NCI-H1048 (cell line): ENCODE results near the gene GLRA3.
"Not testable (repeated sequence)": the region's sequence is repeated elsewhere in the genome, so short reads cannot be mapped to it uniquely, and the experiment has no call there.

ENCODE experiments used
- DNase-seq: peaks from one replicate; lab custom pipeline; 2025; lab: John Stamatoyannopoulos, UW

GLRA3 gene

GRCh38 chr4:174810834-174811233, 18.2 kb downstream of the GLRA3 start:
- DNase-seq, result no peak

- no peak for DNase-seq
Measured at GRCh38 chr4:174808836-174809235, 20.2 kb downstream of the GLRA3 start.

GRCh38 chr4:174808119-174808518, 20.9 kb downstream of the GLRA3 start:
- DNase-seq, result no peak

GRCh38 chr4:174805746-174806145, 23.3 kb downstream of the GLRA3 start:
- DNase-seq, result no peak

DNA sequence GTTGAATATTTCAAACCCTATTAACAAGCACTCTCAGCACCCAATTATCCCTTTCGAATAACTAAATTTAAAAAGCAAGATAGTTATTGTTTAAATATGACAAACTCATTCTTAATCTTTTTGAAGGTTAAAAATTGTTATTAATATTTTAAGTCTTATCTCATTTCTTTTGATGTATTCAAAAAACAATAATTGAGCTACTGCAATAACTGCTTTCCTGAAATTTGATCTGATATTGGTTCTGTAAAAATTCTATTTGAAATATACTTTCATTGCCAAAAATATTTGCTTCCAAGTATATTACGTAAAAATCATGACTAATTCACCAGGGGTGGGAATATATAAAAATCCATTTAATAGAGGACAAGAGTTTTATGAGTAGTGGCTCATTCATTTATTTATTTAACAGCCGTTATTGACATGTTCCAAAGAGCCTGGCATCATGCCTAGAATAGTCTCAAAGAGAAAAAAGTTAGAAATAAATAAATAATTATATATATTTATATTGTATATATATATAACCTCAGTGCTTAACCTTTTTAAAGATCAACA, 34.4 kb downstream of the GLRA3 start:
- no peak for DNase-seq

GRCh38 chr4:174789657-174790056, 39.4 kb downstream of the GLRA3 start:
- DNase-seq, result no peak

DNA sequence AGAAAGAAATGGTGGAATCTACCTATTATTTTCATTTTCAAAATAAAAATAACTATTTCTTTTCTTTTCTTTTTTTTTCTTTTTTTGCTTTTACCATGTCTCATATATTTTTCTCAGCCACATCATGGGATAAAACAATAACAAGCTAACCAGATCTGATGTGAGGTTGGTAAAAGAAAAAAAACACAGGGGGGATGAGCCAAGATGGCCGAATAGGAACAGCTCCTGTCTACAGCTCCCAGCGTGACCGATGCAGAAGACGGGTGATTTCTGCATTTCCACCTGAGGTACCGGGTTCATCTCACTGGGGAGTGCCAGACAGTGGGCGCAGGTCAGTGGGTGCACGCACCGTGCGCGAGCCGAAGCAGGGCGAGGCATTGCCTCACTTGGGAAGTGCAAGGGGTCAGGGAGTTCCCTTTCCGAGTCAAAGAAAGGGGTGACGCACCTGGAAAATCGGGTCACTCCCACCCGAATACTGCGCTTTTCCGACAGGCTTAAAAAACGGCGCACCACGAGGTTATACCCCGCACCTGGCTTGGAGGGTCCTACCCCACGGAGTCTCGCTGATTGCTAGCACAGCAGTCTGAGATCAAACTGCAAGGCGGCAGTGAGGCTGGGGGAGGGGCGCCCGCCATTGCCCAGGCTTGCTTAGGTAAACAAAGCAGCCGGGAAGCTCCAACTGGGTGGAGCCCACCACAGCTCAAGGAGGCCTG, 50.6 kb downstream of the GLRA3 start:
- DNase-seq, result not testable (repeated sequence)

GRCh38 chr4:174775366-174775765, 53.7 kb downstream of the GLRA3 start:
- DNase-seq, result no peak

- DNase-seq, result peak; percentile 30
Measured at GRCh38 chr4:174764105-174764729, 64.8 kb downstream of the GLRA3 start.

DNA sequence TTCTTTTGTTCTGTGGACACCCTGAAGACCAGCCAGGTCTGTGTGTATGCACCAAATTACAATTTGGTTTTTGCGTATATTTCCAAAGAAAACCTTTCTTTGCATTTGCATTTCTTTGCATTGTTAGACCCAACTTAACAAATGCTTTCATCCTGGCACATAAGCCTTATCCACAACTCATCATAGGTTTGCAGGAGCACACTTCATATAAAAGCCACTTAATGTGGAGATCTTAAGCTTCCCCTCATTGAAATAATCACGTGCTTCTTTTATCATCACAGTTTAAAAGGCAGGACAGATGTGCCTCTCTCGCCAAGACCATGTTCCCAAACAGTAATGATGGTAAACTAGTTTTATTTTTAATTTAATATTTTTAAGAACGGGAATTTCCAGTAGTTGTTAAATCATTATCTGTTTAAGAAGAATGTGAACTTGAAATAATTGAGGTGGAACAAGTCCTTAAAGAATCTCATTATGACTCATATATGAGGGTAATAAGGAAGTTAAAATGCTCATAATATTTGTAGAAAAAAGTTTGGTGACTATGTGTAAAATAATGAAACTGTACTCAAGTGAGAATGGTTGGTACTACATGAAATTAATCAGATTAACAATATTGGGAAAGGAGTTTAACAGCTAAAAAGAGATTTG, 65.5 kb downstream of the GLRA3 start:
- no peak for DNase-seq

DNA sequence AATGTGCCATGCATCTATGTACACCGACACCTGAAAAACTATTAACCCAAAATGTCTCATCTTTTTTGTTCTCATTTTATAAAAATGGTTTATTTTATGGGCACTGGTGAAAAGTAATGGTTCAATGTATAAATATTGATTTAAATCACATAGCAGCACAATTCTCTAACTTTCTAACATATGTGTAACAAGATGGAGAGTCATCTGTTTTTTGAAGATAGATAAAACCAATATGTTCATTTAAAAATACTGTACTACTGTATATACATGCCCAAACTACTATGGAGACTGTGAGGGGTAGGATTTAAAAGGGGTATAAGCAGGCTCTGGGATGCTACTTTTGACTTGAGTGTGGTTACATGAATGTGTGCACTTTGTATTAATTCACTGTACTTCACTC, 67.6 kb downstream of the GLRA3 start:
- DNase-seq, result no peak

DNA sequence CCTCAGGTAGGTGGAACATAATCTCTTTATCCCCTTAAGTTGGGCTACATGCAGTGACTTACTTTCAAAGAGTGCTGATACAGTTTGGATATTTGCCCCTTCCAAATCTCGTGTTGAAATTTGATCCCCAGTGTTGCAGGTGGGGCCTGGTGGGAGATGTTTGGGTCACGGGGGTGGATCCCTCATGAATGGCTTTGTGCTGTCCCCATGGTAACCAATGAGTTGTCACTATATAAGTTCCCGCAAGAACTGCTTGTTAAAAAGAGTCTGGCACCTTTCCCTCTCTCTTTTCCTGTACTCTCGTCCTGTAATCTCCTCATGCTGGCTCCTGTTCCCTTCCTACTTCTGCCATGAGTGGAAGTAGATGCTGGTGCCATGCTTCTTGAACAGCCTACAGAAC, 71.3 kb downstream of the GLRA3 start:
- DNase-seq, result no peak

DNA sequence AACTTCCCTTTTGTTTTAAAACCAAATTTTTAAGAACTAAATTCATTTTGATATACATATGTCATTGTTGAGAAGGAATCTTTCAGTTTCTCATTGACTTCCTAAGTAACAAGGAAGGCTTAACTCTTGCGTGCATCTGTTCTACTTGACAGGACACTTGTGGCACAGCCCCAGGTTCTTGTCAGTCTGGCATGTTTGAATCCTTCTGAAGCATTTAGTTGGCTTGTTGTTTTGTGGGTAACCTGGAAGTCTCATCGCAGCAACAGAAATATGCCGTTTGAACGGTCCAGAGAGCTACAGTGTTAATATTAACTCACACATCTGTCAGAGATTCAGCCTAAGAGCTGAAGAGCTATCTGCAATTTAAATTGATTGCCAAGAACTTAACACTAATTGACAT, 76.0 kb downstream of the GLRA3 start:
- DNase-seq, result no peak

GRCh38 chr4:174752026-174752425, 77.0 kb downstream of the GLRA3 start:
- DNase-seq, result no peak

DNA sequence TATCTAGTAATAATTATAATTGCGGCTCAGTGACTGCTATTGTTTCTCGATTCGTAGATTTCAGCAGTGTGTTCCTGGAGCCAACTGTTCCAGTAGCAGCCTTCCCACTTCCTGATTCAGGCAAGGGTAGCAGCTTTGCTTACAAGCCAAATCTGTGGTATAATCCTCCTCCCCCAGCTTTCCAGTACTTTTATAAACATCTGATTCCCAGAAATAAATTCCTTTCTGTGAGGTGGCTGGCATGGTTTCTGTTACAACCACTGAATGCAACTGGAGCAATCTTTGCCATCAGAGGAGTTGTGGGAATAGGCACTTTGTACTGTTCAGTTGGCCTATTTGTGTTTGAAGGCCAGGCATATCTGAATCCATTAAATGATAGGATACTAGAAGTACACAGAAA, 80.0 kb downstream of the GLRA3 start:
- no peak for DNase-seq

- DNase-seq, result no peak
Measured at GRCh38 chr4:174746710-174747109, 82.3 kb downstream of the GLRA3 start.

DNA sequence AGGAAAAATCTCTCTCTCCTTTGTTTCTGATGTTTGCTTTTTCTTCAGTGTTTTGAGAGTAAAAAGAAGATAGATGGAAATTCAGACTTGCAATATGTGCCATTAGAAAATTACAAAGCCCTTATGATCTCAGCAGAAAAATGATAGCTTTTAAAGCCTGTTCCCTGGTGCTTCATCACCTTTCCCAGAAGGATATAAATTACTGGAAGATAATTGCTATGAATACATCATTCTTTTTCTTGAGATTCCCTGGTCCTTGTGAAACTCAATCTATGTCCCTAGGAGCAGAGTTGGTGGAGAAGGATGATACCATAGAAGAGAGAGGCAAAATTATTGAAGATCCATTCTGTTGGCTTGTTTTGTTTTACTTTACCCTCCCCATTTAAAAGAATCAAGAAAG, 86.5 kb downstream of the GLRA3 start:
- no peak for DNase-seq

GRCh38 chr4:174739576-174739975, 89.5 kb downstream of the GLRA3 start:
- no peak for DNase-seq

- DNase-seq, result no peak
Measured at GRCh38 chr4:174734181-174734580, 94.9 kb downstream of the GLRA3 start.

GRCh38 chr4:174717828-174718227, 111.2 kb downstream of the GLRA3 start:
- DNase-seq, result no peak

DNA sequence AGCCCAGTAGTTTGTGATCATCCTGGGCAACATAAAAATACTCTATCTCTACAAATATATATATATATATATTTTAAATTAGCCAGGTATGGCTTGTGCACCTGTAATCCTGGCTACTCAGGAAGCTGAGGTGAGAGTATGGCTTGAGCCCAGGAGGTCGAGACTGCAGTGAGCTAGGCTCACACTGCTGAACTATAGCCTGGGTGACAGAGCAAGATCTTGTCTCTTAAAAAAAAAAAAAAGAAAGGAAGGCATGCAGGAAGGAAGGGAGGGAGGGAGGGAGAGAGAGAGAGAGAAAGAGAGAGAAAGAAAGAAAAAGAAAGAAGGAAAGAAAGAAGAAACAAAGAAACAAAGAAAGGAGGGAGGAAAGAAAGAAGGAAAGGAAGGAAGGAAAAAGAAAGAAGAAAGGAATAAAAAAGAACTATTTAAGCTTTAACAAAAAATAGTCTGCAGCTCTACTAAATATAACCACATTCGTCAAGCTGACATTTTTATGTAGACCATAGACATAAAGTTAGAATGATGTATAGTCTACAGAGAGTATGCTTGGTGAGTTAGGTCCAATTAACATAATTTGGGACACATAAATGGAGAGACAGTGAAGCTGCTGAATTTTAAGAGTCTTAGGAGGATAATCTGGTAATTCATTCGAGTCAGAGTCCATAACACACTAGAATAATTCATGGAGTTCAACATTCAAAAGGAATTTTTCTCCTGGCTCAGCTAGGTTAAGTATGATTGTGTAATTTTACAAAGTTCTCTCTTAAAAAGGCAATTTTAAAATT, 111.9 kb downstream of the GLRA3 start:
- DNase-seq, result no peak
